K562 (cell line): ENCODE measurements around the gene TLL1. TPM values are rescaled to one million over a fixed set of nuclear protein-coding genes. Genes with fewer than 3 reads are reported as not detected.

Experiments used
- ATAC-seq: fragments of 200-7000 bp; cut with Tn5 transposase; 3 replicates; pipeline ENCODE4 v1.9.1; 2020; ENCODE audit warnings: moderate library complexity
- BruUV-seq: library from RNA; stranded (reverse); fragments of 400-500 nt; replicated peaks from 2 replicates; lab custom pipeline; 2021; lab: Mats Ljungman, UMichigan
- CTCF ChIA-PET: fragments of 300-600 bp; formaldehyde crosslinking; extraction: SDS; loops from one replicate; lab custom pipeline; 2021; ENCODE audit warnings: low intra/inter-chr PET ratio; lab: Yijun Ruan, JAX
- POLR2A ChIA-PET: fragments of 300-600, 350-650 bp; sonication (Branson Sonifier 250); formaldehyde crosslinking; extraction: SDS; loops from one replicate; lab custom pipeline; 2021; ENCODE audit warnings: antibody characterized with exemption, inconsistent platforms; lab: Yijun Ruan, JAX
- DNase-seq, 4 experiments: peaks; one replicate each; pipeline versions ENCODE4 v3.0.0 to v3.0.0-alpha.2; 2011 to 2018; ENCODE audit warnings: low spot score in 3 of 4, mixed read lengths in 3 of 4; ENCODE audit errors: extremely low read depth in 1 of 4
- FAIRE-seq: peaks from 2 replicates; lab custom pipeline; 2011; peaks lifted over from hg19 to GRCh38; lab: Jason Lieb, UNC
- H2AFZ ChIP-seq: 2 replicates; pipeline ENCODE4 v1.6.0; 2011; ENCODE audit warnings: low read depth, low read length, control low read depth, inconsistent platforms
- H3K27ac ChIP-seq: fragments of 200-600 bp; 3 replicates; pipeline ENCODE4 v1.8.0; 2011; ENCODE audit warnings: low read depth, mild to moderate bottlenecking, control low read depth, inconsistent platforms, low read length, moderate library complexity, mixed read lengths; ENCODE audit errors: extremely low read depth
- H3K27me3 ChIP-seq, 2 experiments: fragments of 300-600 bp in 1 of 2; 2 replicates in 1 of 2; 3 replicates in 1 of 2; pipeline versions ENCODE4 v1.6.0 to v1.8.0; 2011; ENCODE audit warnings: inconsistent platforms in 2 of 2, low read length in 2 of 2, mild to moderate bottlenecking in 1 of 2, mixed read lengths in 1 of 2, moderate library complexity in 1 of 2; ENCODE audit not compliant: control insufficient read depth in 2 of 2, insufficient read depth in 2 of 2
- H3K36me3 ChIP-seq: fragments of 300-600 bp; 3 replicates; pipeline ENCODE4 v1.8.0; 2011; ENCODE audit warnings: mild to moderate bottlenecking, low read length, inconsistent platforms; ENCODE audit not compliant: control insufficient read depth, insufficient read depth
- H3K4me1 ChIP-seq, 2 experiments: fragments of 200-600 bp in 1 of 2; replicated peaks in 1 of 2; 2 replicates in 1 of 2; 3 replicates in 1 of 2; pipeline versions ENCODE4 v1.5.1 to v1.8.0; 2011; ENCODE audit warnings: inconsistent platforms in 2 of 2, low read length in 2 of 2, mild to moderate bottlenecking in 1 of 2, mixed read lengths in 1 of 2, moderate library complexity in 1 of 2; ENCODE audit not compliant: control insufficient read depth in 2 of 2, insufficient read depth in 2 of 2
- H3K4me2 ChIP-seq: 2 replicates; pipeline ENCODE4 v1.6.1; 2011; ENCODE audit warnings: low read length, control low read depth, inconsistent platforms, mixed read lengths; ENCODE audit not compliant: insufficient read depth
- H3K4me3 ChIP-seq: fragments of 200-600 bp; sonication (generic), shearing (Covaris generic); 2 replicates; pipeline ENCODE4 v1.5.1; 2016; ENCODE audit warnings: control low read depth, inconsistent platforms
- H3K79me2 ChIP-seq: fragments of 200-600 bp; 3 replicates; pipeline ENCODE4 v1.8.0; 2011; ENCODE audit warnings: low read length, inconsistent platforms; ENCODE audit not compliant: control insufficient read depth, insufficient read depth
- H3K9ac ChIP-seq, 2 experiments: 2 replicates each; pipeline versions ENCODE4 v1.6.0 to v1.6.1; 2011; ENCODE audit warnings: low read depth in 2 of 2, low read length in 2 of 2, control low read depth in 1 of 2, inconsistent platforms in 1 of 2, mild to moderate bottlenecking in 1 of 2, mixed read lengths in 1 of 2; ENCODE audit not compliant: insufficient read depth in 1 of 2
- H3K9me1 ChIP-seq: one replicate; pipeline ENCODE4 v1.6.0; 2011; ENCODE audit warnings: inconsistent platforms, mild to moderate bottlenecking, low read length, moderate library complexity; ENCODE audit not compliant: control insufficient read depth, insufficient read depth
- H3K9me3 ChIP-seq: replicated peaks from 2 replicates; pipeline ENCODE4 v1.5.1; 2011; ENCODE audit warnings: low read depth, low read length, inconsistent platforms; ENCODE audit not compliant: control insufficient read depth, insufficient read depth
- H4K20me1 ChIP-seq: replicated peaks from 2 replicates; pipeline ENCODE4 v1.6.1; 2011; ENCODE audit warnings: low read length, inconsistent platforms, mixed read lengths; ENCODE audit not compliant: control insufficient read depth, insufficient read depth
- DACH1 ChIP-seq: fragments of 450-650 bp; IDR thresholded peaks from 2 replicates; pipeline ENCODE4 v1.6.1; 2018; ENCODE audit not compliant: partially characterized antibody
- EHMT2 ChIP-seq: fragments of 450-650 bp; IDR thresholded peaks from 2 replicates; pipeline ENCODE4 v1.6.1; 2018; ENCODE audit warnings: antibody characterized with exemption
- ELK1 ChIP-seq: sonication (generic); formaldehyde crosslinking; IDR thresholded peaks from 2 replicates; pipeline ENCODE4 v1.8.1; 2022; ENCODE audit warnings: missing genetic modification reagents
- EWSR1 ChIP-seq: fragments of 450-650 bp; IDR thresholded peaks from 2 replicates; pipeline ENCODE4 v1.6.1; 2018; ENCODE audit warnings: borderline replicate concordance, mild to moderate bottlenecking, low read depth, moderate library complexity; ENCODE audit not compliant: partially characterized antibody
- HEY1 ChIP-seq: fragments of 250-450 bp; sonication (Bioruptor Pico); IDR thresholded peaks from 2 replicates; pipeline ENCODE4 v1.5.0; 2020; ENCODE audit warnings: mild to moderate bottlenecking, moderate library complexity, borderline replicate concordance
- KAT7 ChIP-seq: sonication (generic); formaldehyde crosslinking; IDR thresholded peaks from 2 replicates; pipeline ENCODE4 v1.8.0; 2022; ENCODE audit warnings: missing genetic modification reagents, mild to moderate bottlenecking, borderline replicate concordance
- MECOM ChIP-seq: fragments of 250-450 bp; sonication (Bioruptor Pico); IDR thresholded peaks from 2 replicates; pipeline ENCODE4 v1.8.0; 2022; ENCODE audit warnings: inconsistent platforms
- NR1H2 ChIP-seq: sonication (generic); formaldehyde crosslinking; IDR thresholded peaks from 2 replicates; pipeline ENCODE4 v1.4.0; 2020; ENCODE audit warnings: mild to moderate bottlenecking, missing genetic modification reagents
- ZC3H4 ChIP-seq: sonication (generic); formaldehyde crosslinking; IDR thresholded peaks from 2 replicates; pipeline ENCODE4 v1.9.0; 2021; ENCODE audit warnings: missing genetic modification reagents, borderline replicate concordance
- ZMIZ1 ChIP-seq, 2 experiments: fragments of 150-350 bp in 1 of 2; IDR thresholded peaks; 2 replicates each; pipeline ENCODE4 v1.6.1; 2012 to 2016; ENCODE audit warnings: low read depth in 2 of 2, low read length in 2 of 2, mild to moderate bottlenecking in 1 of 2, moderate library complexity in 1 of 2
- ZNF184 ChIP-seq: sonication (generic); formaldehyde crosslinking; IDR thresholded peaks from 2 replicates; pipeline ENCODE4 v1.5.0; 2020; ENCODE audit warnings: missing genetic modification reagents
- ZNF316 ChIP-seq: fragments of 450-650 bp; IDR thresholded peaks from 2 replicates; pipeline ENCODE4 v1.6.1; 2016
- ZNF764 ChIP-seq: fragments of 250-450 bp; sonication (Bioruptor Pico); IDR thresholded peaks from 2 replicates; pipeline ENCODE4 v1.4.0; 2020; ENCODE audit warnings: low read depth, mild to moderate bottlenecking, moderate library complexity
- ZNF79 ChIP-seq: fragments of 250-450 bp; sonication (Bioruptor Pico); IDR thresholded peaks from 2 replicates; pipeline ENCODE4 v1.4.0; 2020; ENCODE audit warnings: low read depth, mild to moderate bottlenecking, moderate library complexity
- WGBS: fragments of 100-300 bp; shearing (Covaris generic); methylation state at CpG from one replicate; pipeline ENCODE4 v1.1.6; 2016; ENCODE audit warnings: low coverage, mixed read lengths; ENCODE audit not compliant: insufficient coverage; ENCODE audit errors: missing lambda C conversion rate; 5-methylcytosine and 5-hydroxymethylcytosine counted together
- in situ Hi-C: fragments of 300-500 bp; cut with MboI; formaldehyde crosslinking; loops from 4 replicates; pipeline ENCODE4 v1.15.0; 2018; ENCODE audit warnings: inconsistent platforms, mixed read lengths
- intact Hi-C: fragments of 100-400 bp; cut with micrococcal nuclease; formaldehyde crosslinking; loops from 2 replicates; pipeline ENCODE4 v1.14.2; 2022
- polyA plus RNA-seq, 8 experiments: library from polyadenylated mRNA; depleted of rRNA in 4 of 8; stranded (reverse) in 5 of 8; unstranded in 3 of 8; fragments of >200 nt; fragmentation: Nextera tagmentation in 2 of 8; fragmentation: Illumina TruSeq in 1 of 8; extraction: Ambion mirVana in 2 of 8; extraction: Trizol in 1 of 8; gene quantifications; 2 replicates each; pipeline versions ENCODE4 v1.2.1 to v1.2.3, GENCODE V29; 2011 to 2014; ENCODE audit warnings: inconsistent platforms in 1 of 8, missing spikeins in 1 of 8
- total RNA-seq, 7 experiments: library from RNA; depleted of rRNA in 6 of 7; stranded (reverse); fragments of >200 nt in 6 of 7; fragmentation: Illumina TruSeq in 2 of 7; extraction: Trizol in 2 of 7; gene quantifications; 2 replicates each; pipeline versions ENCODE4 v1.2.1 to v1.2.3, GENCODE V29; 2011 to 2021; ENCODE audit warnings: low replicate concordance in 1 of 7
- TF ChIP-seq, protein P1 (sequence below): sonication (generic); formaldehyde crosslinking; IDR thresholded peaks from 2 replicates; pipeline ENCODE4 v1.8.1; 2023; ENCODE audit warnings: missing genetic modification reagents, mild to moderate bottlenecking, borderline replicate concordance

The TLL1 gene
- total and polyA plus RNA-seq, 9 of the 15 experiments (the other 6 are each of a cell fraction or from before 2014, with no cell fraction given): not detected

DNA sequence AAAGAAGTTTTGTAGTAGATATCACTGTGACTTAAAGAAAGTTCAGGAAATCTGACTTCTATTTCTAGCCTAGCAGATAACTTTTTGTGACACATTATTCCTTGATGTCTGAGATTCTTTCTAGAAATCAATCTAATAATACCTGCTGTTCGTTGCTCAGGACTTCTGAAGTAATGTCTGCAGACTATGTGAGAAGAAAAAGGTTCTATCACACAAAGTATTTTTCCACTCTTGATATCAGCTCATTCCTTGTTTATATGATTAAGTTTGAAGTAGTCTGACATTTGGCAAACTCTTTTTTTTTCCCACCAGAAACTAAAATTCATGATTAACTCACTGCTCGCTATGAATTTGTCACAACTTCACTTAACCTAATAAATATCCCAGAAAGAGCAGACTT is 56.6 kb downstream of the TLL1 start:
- in situ Hi-C loops (no loop called here), intact Hi-C loops (no loop called here)
- no peak overlapping the region for H3K9ac ChIP-seq
- no TSS peak for BruUV-seq
- H3K4me2 ChIP-seq: no peak overlapping the region
- no peak overlapping the region for H2AFZ ChIP-seq
- no peaks in the 10 kb centered on the region for H3K36me3 ChIP-seq
- ATAC-seq: no peak
- no peak for FAIRE-seq
- H3K9me1 ChIP-seq: no peaks in the 10 kb centered on the region
- no peaks in the 10 kb centered on the region for H4K20me1 ChIP-seq
- no peaks in the 10 kb centered on the region for H3K27me3 ChIP-seq
- CTCF ChIA-PET: no interaction called here
- no peak overlapping the region for H3K4me3 ChIP-seq
- 0% methylated on average over 2 of the region's 2 CpGs for WGBS
- DNase-seq: no peak
- POLR2A ChIA-PET: no interaction called here
- H3K27ac ChIP-seq: no peak overlapping the region
- no peaks in the 10 kb centered on the region for H3K79me2 ChIP-seq
- H3K4me1 ChIP-seq: no peaks in the 10 kb centered on the region
- no peaks in the 10 kb centered on the region for H3K9me3 ChIP-seq
- TF ChIP-seq ZNF184 (no peak), DACH1 (no peak), EWSR1 (no peak), NR1H2 (CRISPR knock-in tag) (no peak), ZMIZ1 (IDR thresholded peaks at IDR 0.05; ENCODE audit: low read depth in 2 of 2, low read length in 2 of 2) (no peak), HEY1 (CRISPR knock-in tag) (no peak), MECOM (CRISPR knock-in tag) (no peak), EHMT2 (no peak), ELK1 (CRISPR knock-in tag) (no peak), ZNF79 (CRISPR knock-in tag) (no peak), KAT7 (no peak), ZNF316 (no peak), ZNF764 (CRISPR knock-in tag) (no peak), ZC3H4 (CRISPR knock-in tag) (no peak)
- TF ChIP-seq, protein P1, sequence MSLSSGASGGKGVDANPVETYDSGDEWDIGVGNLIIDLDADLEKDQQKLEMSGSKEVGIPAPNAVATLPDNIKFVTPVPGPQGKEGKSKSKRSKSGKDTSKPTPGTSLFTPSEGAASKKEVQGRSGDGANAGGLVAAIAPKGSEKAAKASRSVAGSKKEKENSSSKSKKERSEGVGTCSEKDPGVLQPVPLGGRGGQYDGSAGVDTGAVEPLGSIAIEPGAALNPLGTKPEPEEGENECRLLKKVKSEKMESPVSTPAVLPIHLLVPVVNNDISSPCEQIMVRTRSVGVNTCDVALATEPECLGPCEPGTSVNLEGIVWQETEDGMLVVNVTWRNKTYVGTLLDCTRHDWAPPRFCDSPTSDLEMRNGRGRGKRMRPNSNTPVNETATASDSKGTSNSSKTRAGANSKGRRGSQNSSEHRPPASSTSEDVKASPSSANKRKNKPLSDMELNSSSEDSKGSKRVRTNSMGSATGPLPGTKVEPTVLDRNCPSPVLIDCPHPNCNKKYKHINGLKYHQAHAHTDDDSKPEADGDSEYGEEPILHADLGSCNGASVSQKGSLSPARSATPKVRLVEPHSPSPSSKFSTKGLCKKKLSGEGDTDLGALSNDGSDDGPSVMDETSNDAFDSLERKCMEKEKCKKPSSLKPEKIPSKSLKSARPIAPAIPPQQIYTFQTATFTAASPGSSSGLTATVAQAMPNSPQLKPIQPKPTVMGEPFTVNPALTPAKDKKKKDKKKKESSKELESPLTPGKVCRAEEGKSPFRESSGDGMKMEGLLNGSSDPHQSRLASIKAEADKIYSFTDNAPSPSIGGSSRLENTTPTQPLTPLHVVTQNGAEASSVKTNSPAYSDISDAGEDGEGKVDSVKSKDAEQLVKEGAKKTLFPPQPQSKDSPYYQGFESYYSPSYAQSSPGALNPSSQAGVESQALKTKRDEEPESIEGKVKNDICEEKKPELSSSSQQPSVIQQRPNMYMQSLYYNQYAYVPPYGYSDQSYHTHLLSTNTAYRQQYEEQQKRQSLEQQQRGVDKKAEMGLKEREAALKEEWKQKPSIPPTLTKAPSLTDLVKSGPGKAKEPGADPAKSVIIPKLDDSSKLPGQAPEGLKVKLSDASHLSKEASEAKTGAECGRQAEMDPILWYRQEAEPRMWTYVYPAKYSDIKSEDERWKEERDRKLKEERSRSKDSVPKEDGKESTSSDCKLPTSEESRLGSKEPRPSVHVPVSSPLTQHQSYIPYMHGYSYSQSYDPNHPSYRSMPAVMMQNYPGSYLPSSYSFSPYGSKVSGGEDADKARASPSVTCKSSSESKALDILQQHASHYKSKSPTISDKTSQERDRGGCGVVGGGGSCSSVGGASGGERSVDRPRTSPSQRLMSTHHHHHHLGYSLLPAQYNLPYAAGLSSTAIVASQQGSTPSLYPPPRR (CRISPR knock-in tag): no peak
